Tibial artery (tissue), 4 donors: ENCODE results near the gene RRP8.

Experiments used
- DNase-seq, 2 donors: peaks; one replicate each; pipeline ENCODE4 v3.0.0-alpha.2; 2019
- H3K27ac ChIP-seq, 2 donors: fragments of 200-600 bp; sonication (generic) in 1 of 2; 1 replicate in 1 of 2; 2 replicates in 1 of 2; pipeline ENCODE4 v1.5.1; 2018 to 2019; ENCODE audit warnings: mild to moderate bottlenecking in 1 of 2
- H3K27me3 ChIP-seq, 2 donors: fragments of 200-600 bp; sonication (generic) in 1 of 2; one replicate each; pipeline versions ENCODE4 v1.5.1 to v1.6.0; 2016 to 2019
- H3K36me3 ChIP-seq, 3 donors: fragments of 200-600 bp; sonication (generic) in 2 of 3; one replicate each; pipeline ENCODE4 v1.5.1; 2016 to 2019; ENCODE audit warnings: mild to moderate bottlenecking in 2 of 3
- H3K4me1 ChIP-seq, 4 donors: fragments of 200-600 bp; sonication (generic) in 2 of 4; 1 replicate in 3 of 4; 2 replicates in 1 of 4; pipeline ENCODE4 v1.5.1; 2016 to 2019
- H3K4me3 ChIP-seq, 2 donors: fragments of 200-600 bp; sonication (generic) in 1 of 2; 1 replicate in 1 of 2; 2 replicates in 1 of 2; pipeline ENCODE4 v1.5.1; 2018 to 2019; ENCODE audit warnings: mild to moderate bottlenecking in 2 of 2
- H3K9me3 ChIP-seq, 3 donors: fragments of 200-600 bp; sonication (generic) in 1 of 3; one replicate each; pipeline ENCODE4 v1.5.1; 2016 to 2019
- intact Hi-C: fragments of 100-400 bp; cut with DNase I; formaldehyde crosslinking; loops from one replicate; pipeline ENCODE4 v1.15.0; 2023; ENCODE audit warnings: low total_unique reads
- TF ChIP-seq, protein P1 (sequence below), 2 experiments: fragments of 200-600 bp in 1 of 2; fragments of 450-650 bp in 1 of 2; IDR thresholded peaks; one replicate each; pipeline ENCODE4 v1.5.1; 2017 to 2019; ENCODE audit warnings: antibody characterized with exemption in 2 of 2, mild to moderate bottlenecking in 1 of 2, moderate library complexity in 1 of 2

RRP8 gene

DNA sequence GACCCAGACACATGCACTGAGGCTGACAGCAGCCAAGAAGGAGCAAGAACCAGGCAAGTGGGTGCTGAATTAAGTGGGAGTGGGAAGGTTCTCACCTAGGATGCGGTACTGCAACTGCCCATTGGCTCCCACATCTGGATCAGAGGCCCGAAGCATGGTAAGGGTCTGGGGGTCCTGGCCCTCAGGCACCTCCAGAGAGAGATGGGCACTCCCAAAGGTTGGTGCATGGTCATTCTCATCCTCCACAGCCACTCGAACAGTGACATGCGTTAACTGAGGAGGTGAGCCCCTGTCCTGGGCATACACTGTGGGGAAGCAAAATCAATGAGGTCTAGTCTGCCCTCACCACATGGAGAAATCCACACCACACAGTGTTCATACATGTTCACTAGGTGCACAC is 25.1 kb upstream of the RRP8 start:
- Histone ChIP-seq H3K4me1 (no peaks in the 10 kb centered on the region), H3K27me3 (no peaks in the 10 kb centered on the region), H3K9me3 (no peaks in the 10 kb centered on the region), H3K27ac (no peak overlapping the region), H3K4me3 (no peak overlapping the region), H3K36me3 (peaks cover 23 to 95% (median 81%) of the 10 kb centered on the region in 3 donors)
- TF ChIP-seq, protein P1, sequence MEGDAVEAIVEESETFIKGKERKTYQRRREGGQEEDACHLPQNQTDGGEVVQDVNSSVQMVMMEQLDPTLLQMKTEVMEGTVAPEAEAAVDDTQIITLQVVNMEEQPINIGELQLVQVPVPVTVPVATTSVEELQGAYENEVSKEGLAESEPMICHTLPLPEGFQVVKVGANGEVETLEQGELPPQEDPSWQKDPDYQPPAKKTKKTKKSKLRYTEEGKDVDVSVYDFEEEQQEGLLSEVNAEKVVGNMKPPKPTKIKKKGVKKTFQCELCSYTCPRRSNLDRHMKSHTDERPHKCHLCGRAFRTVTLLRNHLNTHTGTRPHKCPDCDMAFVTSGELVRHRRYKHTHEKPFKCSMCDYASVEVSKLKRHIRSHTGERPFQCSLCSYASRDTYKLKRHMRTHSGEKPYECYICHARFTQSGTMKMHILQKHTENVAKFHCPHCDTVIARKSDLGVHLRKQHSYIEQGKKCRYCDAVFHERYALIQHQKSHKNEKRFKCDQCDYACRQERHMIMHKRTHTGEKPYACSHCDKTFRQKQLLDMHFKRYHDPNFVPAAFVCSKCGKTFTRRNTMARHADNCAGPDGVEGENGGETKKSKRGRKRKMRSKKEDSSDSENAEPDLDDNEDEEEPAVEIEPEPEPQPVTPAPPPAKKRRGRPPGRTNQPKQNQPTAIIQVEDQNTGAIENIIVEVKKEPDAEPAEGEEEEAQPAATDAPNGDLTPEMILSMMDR (IDR thresholded peaks at IDR 0.05): no peak
- intact Hi-C loops: no loop called here
- no peak for DNase-seq

DNA sequence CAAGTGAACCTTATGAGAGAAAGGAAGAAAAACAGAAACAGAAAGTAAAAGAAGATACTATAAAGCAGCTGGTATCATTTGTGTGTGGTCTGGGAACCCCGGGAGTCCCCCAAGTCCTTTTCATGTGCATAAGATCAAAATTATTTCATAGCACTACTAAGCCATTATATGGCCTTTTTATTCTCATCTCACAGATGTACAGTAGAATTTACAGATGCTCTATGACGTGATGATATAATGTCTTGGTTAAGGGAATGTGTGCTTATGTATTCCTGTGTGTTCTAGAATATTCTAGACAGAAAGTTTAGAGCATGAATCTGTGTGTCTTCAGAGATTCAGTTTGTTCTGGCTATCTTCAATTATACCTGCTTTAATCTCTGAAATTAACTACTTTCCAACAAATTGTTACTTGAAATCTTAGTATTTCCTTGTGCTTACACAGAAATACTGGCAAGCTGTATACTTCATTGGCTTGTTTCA is 24.4 kb upstream of the RRP8 start:
- intact Hi-C loops: no loop called here
- H3K9me3 ChIP-seq: no peaks in the 10 kb centered on the region
- peaks cover 23 to 95% (median 83%) of the 10 kb centered on the region in 3 donors for H3K36me3 ChIP-seq
- no peak for DNase-seq
- no peaks in the 10 kb centered on the region for H3K27me3 ChIP-seq
- H3K27ac ChIP-seq: no peak overlapping the region
- TF ChIP-seq, protein P1 (IDR thresholded peaks at IDR 0.05): no peak
- H3K4me3 ChIP-seq: no peak overlapping the region
- no peaks in the 10 kb centered on the region for H3K4me1 ChIP-seq

GRCh38 chr11:6626971-6627761 is 23.8 kb upstream of the RRP8 start:
- H3K4me3 ChIP-seq: no peak overlapping the region
- H3K36me3 ChIP-seq: peaks cover 18 to 94% (median 78%) of the 10 kb centered on the region in 3 donors
- no peaks in the 10 kb centered on the region for H3K27me3 ChIP-seq
- TF ChIP-seq, protein P1 (IDR thresholded peaks at IDR 0.05): no peak
- DNase-seq: no peak
- H3K9me3 ChIP-seq: no peaks in the 10 kb centered on the region
- no peak overlapping the region for H3K27ac ChIP-seq
- H3K4me1 ChIP-seq: no peaks in the 10 kb centered on the region
- intact Hi-C loops: loop anchor here (1.0 kb wide), 1 partner anchor 57 kb away; no protein-coding TSS in a partner anchor

- no peaks in the 10 kb centered on the region for H3K9me3 ChIP-seq
- peaks cover 15 to 82% (median 65%) of the 10 kb centered on the region in 3 donors for H3K36me3 ChIP-seq
- no peak overlapping the region for H3K4me3 ChIP-seq
- TF ChIP-seq, protein P1 (IDR thresholded peaks at IDR 0.05): no peak
- intact Hi-C loops: loop anchor here (1.0 kb wide), 1 partner anchor 58 kb away; no protein-coding TSS in a partner anchor
- H3K27me3 ChIP-seq: no peaks in the 10 kb centered on the region
- no peak for DNase-seq
- no peaks in the 10 kb centered on the region for H3K4me1 ChIP-seq
- H3K27ac ChIP-seq: no peak overlapping the region
These were observed 22.5 kb upstream of the RRP8 start for GRCh38 chr11:6625832-6626420.

DNA sequence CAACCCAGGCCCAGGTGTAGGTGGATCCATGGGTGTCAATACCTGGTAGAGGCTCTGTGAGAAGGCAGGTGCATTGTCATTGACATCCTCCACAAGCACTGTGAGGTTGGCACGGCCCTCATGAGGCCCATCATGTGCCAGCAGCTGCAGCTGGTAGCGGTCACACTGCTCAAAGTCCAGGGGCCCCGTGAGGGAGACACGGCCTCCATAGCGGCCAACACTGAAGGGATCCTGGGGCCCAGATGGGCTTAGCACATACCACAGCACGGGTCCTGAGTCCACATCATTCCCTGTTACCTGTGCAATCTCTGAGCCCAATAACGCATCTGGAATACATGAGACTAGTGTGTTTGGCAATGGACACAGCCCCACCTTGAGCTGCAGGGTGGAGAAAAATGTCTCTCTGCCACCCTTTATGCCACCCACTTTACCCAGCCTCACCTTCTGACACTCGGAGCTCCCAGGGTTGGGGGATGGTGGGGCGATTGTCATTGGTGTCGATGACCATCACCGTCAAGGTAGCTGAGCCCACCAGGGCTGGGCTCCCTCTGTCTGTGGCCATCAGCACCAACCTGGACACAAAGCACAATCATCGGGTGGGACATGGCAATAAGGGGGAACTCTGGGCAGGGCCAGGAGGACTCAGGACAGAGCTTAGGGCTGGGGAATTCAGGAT is 21.9 kb upstream of the RRP8 start:
- intact Hi-C loops: no loop called here
- H3K4me1 ChIP-seq: no peaks in the 10 kb centered on the region
- no peak overlapping the region for H3K4me3 ChIP-seq
- no peaks in the 10 kb centered on the region for H3K27me3 ChIP-seq
- no peaks in the 10 kb centered on the region for H3K9me3 ChIP-seq
- peaks cover 15 to 76% (median 62%) of the 10 kb centered on the region in 3 donors for H3K36me3 ChIP-seq
- DNase-seq: no peak
- TF ChIP-seq, protein P1 (IDR thresholded peaks at IDR 0.05): no peak
- H3K27ac ChIP-seq: no peak overlapping the region
